K562 (cell line): ENCODE data around the gene UBA3. TPM values are rescaled to one million over a fixed set of nuclear protein-coding genes. Genes with fewer than 3 reads are reported as not detected.

Experiments used
- CBX1 ChIP-seq: sonication (generic); IDR thresholded peaks from 2 replicates; pipeline ENCODE4 v1.6.1; 2016; ENCODE audit warnings: antibody characterized with exemption, low read depth, mild to moderate bottlenecking
- CREB3 ChIP-seq: fragments of 450-650 bp; conservative IDR thresholded peaks from 2 replicates; pipeline ENCODE4 v1.6.1; 2016; ENCODE audit warnings: missing genetic modification characterization, low read depth, mild to moderate bottlenecking, missing compliant biosample characterization, moderate library complexity
- GTF3C2 ChIP-seq: IDR thresholded peaks from 3 replicates; pipeline ENCODE4 v1.6.1; 2011; ENCODE audit warnings: borderline replicate concordance, mild to moderate bottlenecking, moderate library complexity; ENCODE audit not compliant: insufficient read length; ENCODE audit errors: extremely low read depth
- KLF1 ChIP-seq: fragments of 450-650 bp; IDR thresholded peaks from 2 replicates; pipeline ENCODE4 v1.6.1; 2016; ENCODE audit warnings: missing genetic modification characterization, missing compliant biosample characterization
- NR0B1 ChIP-seq: fragments of 450-650 bp; IDR thresholded peaks from one replicate; pipeline ENCODE4 v1.6.1; 2018; ENCODE audit warnings: mild to moderate bottlenecking, moderate library complexity; ENCODE audit not compliant: partially characterized antibody
- PATZ1 ChIP-seq: fragments of 250-450 bp; sonication (Bioruptor Pico); IDR thresholded peaks from 2 replicates; pipeline ENCODE4 v1.5.0; 2020; ENCODE audit warnings: mild to moderate bottlenecking, borderline replicate concordance
- SIX5 ChIP-seq, 2 experiments: IDR thresholded peaks; 2 replicates each; pipeline ENCODE4 v1.6.1; 2011; ENCODE audit warnings: low read length in 2 of 2, borderline replicate concordance in 1 of 2, low read depth in 1 of 2, mild to moderate bottlenecking in 1 of 2, moderate library complexity in 1 of 2; ENCODE audit not compliant: insufficient read depth in 1 of 2
- STAG1 ChIP-seq: sonication (generic); formaldehyde crosslinking; IDR thresholded peaks from 2 replicates; pipeline ENCODE4 v1.5.0; 2020; ENCODE audit warnings: missing genetic modification reagents, borderline replicate concordance
- TCF3 ChIP-seq: sonication (generic); formaldehyde crosslinking; IDR thresholded peaks from 2 replicates; pipeline ENCODE4 v1.4.0; 2020; ENCODE audit warnings: mild to moderate bottlenecking, missing genetic modification reagents
- ZC3H11A ChIP-seq: IDR thresholded peaks from 2 replicates; pipeline ENCODE4 v1.6.1; 2012; ENCODE audit warnings: low read depth, low read length, improper control_type of control experiment
- ZC3H8 ChIP-seq: fragments of 450-650 bp; IDR thresholded peaks from 2 replicates; pipeline ENCODE4 v1.6.1; 2017
- ZFP1 ChIP-seq: fragments of 450-650 bp; formaldehyde crosslinking; IDR thresholded peaks from 2 replicates; pipeline ENCODE4 v1.4.0; 2020; ENCODE audit warnings: mild to moderate bottlenecking, mixed read lengths
- ZFX ChIP-seq: sonication (generic); formaldehyde crosslinking; IDR thresholded peaks from 2 replicates; pipeline ENCODE4 v1.8.0; 2022; ENCODE audit warnings: mild to moderate bottlenecking, missing genetic modification reagents, moderate library complexity
- ZHX1 ChIP-seq: fragments of 150-350 bp; conservative IDR thresholded peaks from 2 replicates; pipeline ENCODE4 v1.6.1; 2014; ENCODE audit warnings: low read length
- ZNF24 ChIP-seq: fragments of 450-650 bp; IDR thresholded peaks from 2 replicates; pipeline ENCODE4 v1.6.1; 2016
- ZNF584 ChIP-seq: fragments of 200-800 bp; sonication (Bioruptor generic); IDR thresholded peaks from 2 replicates; pipeline ENCODE4 v1.6.1; 2016; ENCODE audit warnings: low read depth, mild to moderate bottlenecking, missing genetic modification characterization, missing compliant biosample characterization
- ZSCAN29 ChIP-seq: fragments of 450-650 bp; IDR thresholded peaks from 2 replicates; pipeline ENCODE4 v1.6.1; 2017
- polyA plus RNA-seq, 8 experiments: library from polyadenylated mRNA; depleted of rRNA in 4 of 8; stranded (reverse) in 5 of 8; unstranded in 3 of 8; fragments of >200 nt; fragmentation: Nextera tagmentation in 2 of 8; fragmentation: Illumina TruSeq in 1 of 8; extraction: Ambion mirVana in 2 of 8; extraction: Trizol in 1 of 8; gene quantifications; 2 replicates each; pipeline versions ENCODE4 v1.2.1 to v1.2.3, GENCODE V29; 2011 to 2014; ENCODE audit warnings: inconsistent platforms in 1 of 8, missing spikeins in 1 of 8
- total RNA-seq, 7 experiments: library from RNA; depleted of rRNA in 6 of 7; stranded (reverse); fragments of >200 nt in 6 of 7; fragmentation: Illumina TruSeq in 2 of 7; extraction: Trizol in 2 of 7; gene quantifications; 2 replicates each; pipeline versions ENCODE4 v1.2.1 to v1.2.3, GENCODE V29; 2011 to 2021; ENCODE audit warnings: low replicate concordance in 1 of 7

UBA3 gene
- total and polyA plus RNA-seq, 9 of the 15 experiments (the other 6 are each of a cell fraction or from before 2014, with no cell fraction given): 23.2 to 80.0 (median 38.6) TPM

- TF ChIP-seq CBX1 (no peak), KLF1 (tag) (peak; percentile 66; the same call in 1 of the 2 replicates), ZC3H11A (no peak), NR0B1 (no peak), PATZ1 (CRISPR knock-in tag) (no peak), ZFP1 (no peak), SIX5 (IDR thresholded peaks at IDR 0.05; ENCODE audit: borderline replicate concordance in 1 of 2, insufficient read depth in 1 of 2, low read depth in 1 of 2, low read length in 2 of 2) (no peak), ZNF24 (0 out of 2 replicates have a peak, but pooled peaks have one; percentile 14), ZC3H8 (no peak), TCF3 (CRISPR knock-in tag) (no peak), CREB3 (tag) (0 out of 2 replicates have a peak, but pooled peaks have one; percentile 43), GTF3C2 (no peak), STAG1 (CRISPR knock-in tag) (no peak), ZSCAN29 (no peak), ZNF584 (CRISPR knock-in tag) (no peak), ZFX (CRISPR knock-in tag) (peak; percentile 88), ZHX1 (no peak)
These were observed 66.7 kb downstream of the UBA3 start, which contains the start of gene EOGT (continued) for GRCh38 chr3:69013253-69014021.
